GM18861 (cell line): ENCODE results near the gene UBAP1L.
"Not testable (repeated sequence)": the region's sequence is repeated elsewhere in the genome, so short reads cannot be mapped to it uniquely, and the experiment has no call there.

Experiments used
- ATAC-seq: cut with Tn5 transposase; IDR thresholded peaks from one replicate; pipeline ENCODE4 v1.9.1; 2021; ENCODE audit not compliant: unreplicated experiment

The UBAP1L gene

DNA sequence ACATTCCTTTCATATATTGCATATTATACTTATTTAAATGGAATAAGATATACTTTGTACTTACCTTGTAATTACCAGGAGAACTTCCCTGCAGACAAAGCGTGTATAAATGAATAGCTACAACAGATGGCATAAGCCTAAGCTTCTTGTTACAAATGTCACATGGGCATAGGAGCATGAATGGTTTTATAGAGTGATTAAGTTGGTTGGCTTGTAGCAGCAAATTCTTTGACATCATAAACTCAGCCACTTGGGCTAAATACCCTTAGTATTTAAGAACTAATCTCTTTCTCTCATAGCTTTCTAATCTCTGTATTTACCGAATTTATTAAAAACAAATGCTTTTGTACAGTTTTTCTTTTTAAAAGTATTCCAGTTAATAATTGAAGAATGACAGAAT is at the start of gene UBAP1L:
UBAP1L (minus strand) TSS at position 115 of the 400 bp plus-strand sequence. CDS start 8,985 bp downstream, outside the sequence.
- ATAC-seq = no peak

DNA sequence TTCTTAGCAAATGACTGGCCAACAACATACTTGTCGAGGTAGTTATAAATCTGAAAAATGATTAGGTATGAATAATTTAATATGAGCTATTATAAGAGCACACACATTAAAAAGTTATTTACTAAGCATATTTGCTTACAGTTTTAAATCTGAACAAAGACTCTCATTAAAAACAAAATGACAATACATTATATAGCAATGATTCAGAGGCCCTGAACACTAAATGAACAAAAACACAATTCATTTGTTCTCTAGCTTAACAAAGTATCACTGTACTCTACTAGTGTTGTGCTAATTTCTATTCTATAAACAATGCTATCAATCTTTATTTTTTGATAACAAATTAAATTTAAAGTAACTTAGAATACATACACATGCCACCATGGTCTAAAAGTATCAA is 49.1 kb upstream of the UBAP1L start:
- no peak for ATAC-seq

DNA sequence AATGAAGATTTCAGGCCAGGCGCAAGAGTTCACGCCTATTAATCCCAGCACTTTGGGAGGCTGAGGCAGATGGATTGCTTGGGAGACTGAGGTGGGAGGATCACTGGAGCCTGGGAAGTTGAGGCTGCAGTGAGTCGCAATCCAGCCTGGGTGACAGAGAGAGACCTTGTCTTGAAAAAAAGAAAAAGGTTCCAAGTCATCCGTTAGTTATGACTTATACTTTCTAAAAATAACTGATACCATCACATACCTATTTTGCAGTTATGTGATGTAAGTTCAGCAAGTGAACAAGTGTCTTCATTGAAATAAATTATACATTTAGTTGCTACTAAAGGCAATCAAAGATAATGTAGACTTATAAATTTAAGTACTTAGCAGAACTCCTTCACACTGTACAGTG is 48.0 kb upstream of the UBAP1L start:
- no peak for ATAC-seq

DNA sequence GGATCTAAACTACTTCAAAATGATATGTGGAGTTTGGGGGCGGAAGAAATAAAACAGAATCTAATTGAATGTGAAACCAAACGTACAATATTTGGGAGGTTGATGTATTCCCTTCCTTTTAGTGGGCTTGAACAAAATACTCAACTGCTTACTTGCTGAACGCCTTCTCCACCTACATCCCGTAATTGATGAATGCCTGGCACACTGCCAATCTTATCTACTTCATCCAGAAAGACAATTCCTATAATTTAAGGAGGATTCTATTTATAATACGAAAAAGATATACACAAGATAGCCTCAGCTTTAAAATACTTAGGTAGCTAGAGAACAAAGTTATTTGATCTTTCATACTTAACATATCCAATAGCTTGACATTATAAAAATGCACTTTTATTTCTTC is 41.7 kb upstream of the UBAP1L start:
- ATAC-seq = no peak

DNA sequence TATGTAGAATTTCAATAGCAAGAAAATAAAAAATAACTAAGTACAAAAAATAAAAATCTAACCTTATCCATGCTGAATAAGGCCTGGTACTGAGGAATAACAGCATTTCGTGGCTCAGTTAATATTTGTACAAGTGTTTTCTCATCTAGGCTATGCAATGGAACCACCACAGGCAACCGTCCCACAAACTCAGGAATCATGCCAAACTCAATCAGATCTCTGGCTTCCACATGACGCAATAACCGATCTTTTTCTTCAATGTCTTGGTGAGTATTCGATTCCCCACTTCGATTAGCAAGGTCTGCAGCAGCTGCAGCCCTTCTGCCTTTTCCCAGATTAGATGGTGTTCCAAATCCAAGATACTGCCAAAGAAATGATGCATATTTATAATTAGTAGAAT is 39.7 kb upstream of the UBAP1L start:
- ATAC-seq = no peak

DNA sequence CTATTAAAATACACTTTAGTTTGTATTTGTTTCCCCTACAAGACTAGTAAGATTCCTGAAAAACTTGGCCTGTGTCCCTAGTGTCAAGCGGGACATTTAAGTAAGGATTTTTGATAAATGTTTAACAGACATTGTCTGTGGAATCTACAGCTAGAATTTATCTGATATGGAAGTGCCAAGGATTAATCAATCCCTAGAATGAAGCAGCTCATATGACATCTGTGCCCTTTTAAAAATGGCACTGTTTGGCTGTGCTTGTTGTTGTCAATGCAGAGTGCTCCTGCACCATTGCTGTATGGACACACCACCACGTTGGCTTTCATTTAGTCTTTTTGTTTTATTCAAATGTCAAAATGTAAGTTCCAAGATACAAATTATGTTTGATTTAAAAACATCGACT is 32.9 kb upstream of the UBAP1L start:
- no peak for ATAC-seq

DNA sequence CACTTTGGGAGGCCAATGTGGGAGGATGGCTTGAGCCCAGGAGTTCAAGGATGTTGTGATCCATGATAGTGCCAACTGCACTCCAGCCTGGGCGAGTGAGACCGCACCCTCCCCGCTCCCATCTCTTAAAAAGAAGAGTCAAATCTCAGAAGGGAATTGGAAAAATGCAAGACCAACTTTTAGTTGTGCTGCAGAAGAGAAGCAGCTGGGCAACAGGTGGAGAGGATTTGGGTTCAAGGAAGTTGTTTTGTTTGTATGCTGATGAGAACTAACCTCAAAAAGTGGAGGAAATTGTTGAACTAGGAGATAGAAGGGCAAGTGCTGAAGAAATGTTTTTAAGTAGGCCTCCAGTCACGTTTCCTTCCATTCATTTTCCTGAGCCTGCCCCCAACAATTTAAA is 31.4 kb upstream of the UBAP1L start:
- no peak for ATAC-seq

DNA sequence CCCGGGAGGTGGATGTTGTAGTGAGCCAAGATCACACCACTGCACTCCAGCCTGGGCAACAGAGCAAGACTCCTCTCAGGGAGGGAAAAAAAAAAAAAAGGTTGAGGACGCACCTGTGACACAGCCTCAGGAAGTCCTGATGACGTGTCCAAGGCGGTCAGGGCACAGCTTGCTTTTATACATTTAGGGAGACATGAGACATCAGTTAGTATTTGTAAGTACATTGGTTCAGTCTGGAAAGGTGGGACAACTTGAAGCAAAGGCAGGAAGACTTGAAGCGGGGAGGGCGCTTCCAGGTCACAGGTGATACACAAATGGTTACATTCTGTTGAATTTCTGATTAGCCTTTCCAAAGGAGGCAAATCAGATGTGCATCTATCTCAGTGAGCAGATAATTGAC is 23.6 kb upstream of the UBAP1L start:
- not testable (repeated sequence) for ATAC-seq

DNA sequence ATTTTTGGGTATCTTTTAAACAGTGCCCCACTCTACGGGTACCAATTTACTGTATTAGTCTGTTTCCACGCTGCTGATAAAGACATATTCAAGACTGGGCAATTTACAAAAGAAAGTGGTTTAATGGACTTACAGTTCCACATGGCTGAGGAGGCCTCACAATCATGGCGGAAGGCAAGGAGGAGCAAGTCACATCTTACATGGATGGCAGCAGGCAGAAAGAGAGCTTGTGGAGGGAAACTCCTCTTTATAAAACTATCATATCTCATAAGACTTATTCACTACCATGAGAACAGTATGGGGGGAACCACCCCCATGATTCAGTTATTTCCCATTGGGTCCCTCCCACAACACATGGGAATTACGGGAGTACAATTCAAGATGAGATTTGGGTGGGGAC is 22.9 kb upstream of the UBAP1L start:
- ATAC-seq = not testable (repeated sequence)

DNA sequence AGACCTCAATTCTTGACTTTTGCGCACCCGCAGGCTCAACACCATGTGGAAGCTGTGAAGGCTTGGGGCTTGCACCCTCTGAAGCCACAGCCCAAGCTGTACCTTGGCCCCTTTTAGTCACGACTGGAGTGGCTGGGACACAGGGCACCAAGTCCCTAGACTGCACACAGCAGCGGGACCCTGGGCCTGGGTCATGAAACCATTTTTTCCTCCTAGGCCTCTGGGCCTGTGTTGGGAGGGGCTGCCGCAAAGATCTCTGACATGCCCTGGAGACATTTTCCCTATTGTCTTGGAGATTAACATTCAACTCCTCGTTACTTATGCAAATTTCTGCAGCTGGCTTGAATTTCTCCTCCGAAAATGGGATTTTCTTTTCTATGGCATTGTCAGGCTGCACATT is 22.1 kb upstream of the UBAP1L start:
- ATAC-seq = not testable (repeated sequence)

DNA sequence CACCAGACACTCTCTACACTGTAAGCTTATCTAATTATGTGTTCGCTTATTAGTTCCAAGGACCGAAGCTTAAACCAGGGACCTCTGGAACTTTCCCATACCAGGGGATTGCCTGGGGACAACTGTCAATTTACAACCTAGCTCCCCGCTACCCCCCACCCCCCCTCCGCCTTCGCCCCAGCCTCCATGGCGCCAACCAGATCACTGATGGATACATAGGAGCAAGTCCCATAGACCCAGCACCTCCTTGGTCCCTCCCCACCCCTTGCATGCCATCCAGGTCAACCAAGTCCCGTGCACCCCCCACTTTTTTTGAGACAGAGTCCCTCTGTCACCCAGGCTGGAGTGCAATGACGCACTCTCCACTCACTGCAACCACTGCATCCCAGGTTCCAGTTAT is 19.5 kb upstream of the UBAP1L start:
- ATAC-seq = no peak

DNA sequence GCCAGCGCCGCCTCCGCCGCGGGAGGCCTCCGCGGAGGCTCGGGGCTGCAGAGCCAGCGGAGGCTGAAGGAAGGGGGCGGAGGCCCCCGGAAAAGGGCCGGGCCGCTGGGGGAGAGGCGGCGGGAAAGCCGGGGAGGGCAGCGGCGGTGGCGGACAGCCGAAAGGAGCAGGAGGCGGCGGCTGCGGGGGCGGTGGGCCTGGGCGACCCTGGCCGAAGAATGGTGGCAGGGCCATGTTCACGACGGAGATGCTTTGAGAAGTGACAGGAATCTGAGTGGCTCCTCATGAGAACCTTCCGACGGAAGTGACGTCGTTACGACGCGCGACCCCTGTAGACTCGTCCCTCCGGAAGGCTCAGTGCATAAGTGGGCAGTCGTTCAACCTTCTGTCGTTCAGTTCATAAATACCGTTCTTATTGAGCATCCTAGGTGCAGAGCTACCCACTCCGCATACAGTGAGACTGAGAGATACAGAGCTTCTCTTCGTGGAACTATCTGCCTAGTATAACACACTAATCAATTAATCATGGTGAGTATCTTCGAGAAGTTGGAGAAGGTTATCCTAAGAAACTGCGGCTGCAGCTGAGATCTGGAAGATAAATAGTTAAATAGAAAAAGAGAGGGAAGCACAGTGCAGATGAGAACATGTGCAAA is 18.7 kb upstream of the UBAP1L start, which contains the start of gene PDCD7:
PDCD7 (minus strand) TSS at position 261 of the 653 bp plus-strand sequence; CDS start at position 234, 27 bp downstream.
- ATAC-seq = peak; percentile 82

DNA sequence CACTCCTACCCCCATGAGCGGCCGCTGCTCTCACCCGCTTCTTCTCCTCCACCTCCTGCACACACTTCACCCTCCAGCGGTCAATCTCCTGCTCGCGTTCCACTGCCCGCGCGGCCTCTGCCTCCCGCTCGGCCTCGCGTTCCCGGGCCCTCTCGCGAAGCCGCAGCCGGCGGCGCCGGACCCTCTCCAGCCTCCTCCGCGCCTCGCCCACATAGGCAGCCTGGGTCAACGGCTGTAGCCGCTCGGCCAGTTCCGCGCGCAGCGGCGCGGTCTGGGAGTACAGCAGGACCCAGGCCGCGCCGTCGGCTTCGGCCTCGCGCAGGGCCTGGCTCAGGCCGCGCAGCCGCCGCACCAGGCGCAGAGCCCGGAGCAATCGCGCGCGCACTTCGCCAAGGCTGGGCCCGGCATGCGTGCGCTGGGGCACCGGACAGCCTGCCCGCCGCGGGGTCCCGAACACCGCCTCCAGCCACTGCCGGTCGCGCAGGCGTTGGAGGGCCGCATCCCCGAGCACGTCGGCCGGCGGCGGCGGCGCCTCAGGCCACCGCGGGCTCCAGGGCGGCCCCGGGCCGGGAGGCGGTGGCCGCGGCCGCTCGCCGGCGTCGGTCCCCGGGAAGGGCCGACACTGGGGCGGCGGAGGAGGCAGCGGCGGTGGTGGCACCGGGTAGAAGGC is 18.0 kb upstream of the UBAP1L start:
- ATAC-seq = peak; percentile 30

DNA sequence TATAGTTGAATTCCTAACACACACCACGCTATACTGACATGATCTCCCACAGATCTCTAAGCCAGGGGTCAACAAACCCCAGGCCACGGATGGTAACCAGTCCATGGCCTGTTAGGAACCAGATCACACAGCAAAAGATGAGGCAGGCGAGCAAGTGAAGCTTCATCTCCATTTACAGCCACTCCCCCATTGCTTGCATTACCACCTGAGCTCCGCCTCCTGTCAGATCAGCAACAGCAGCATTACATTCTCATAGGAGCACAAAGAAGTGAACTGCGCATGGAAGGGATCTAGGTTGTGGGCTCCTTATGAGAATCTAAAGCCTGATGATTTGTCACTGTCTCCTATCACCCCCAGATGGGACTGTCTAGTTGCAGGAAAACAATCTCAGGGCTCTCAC is 15.9 kb upstream of the UBAP1L start:
- no peak for ATAC-seq

DNA sequence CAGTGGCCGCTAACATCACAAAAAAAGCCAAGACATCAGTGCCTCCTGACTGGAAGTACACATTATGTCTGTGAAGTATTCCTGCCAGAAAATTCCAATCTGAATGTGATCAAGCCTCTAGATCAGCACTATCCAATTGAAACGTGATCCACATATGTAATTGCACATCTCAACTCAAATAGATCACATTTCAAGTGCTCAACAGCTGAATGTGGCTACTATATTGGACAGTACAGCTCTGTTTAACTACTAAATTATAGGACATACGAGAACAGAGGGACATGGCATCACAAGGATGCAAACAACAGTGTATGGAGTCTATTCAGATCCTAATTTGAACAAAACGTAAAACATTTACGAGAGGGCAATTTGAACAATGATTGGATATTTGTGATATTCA is 542 bp upstream of the UBAP1L start:
- no peak for ATAC-seq

DNA sequence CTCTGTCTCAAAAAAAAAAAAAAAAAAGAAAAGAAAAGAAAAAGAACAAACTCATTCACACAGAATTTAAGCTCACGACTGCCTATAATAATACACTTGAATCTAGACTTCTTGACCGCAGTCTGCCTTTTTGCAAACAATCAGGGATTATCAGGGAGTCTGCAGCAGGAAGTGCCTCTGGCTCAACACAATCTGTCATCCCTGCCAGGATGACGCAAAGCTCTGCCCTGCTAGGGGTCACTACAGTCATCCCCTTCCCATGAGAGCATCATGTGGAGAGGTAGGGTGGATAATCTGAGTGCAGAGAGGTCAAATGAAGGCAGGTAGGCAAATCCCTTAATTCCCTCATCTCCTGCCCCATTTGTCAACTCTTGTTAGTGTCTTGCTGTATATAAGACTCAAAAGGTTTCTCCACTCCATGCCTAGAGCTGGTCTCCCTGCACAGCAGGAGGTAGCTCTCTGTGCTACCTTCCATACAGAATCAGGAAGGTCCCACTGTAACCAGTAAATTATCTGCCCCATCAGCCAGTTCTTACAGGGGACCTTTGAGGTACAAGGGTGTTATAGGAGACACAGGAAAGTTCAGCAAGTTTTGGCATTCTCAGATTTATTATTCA is 4.2 kb downstream of the UBAP1L start:
- ATAC-seq = no peak

DNA sequence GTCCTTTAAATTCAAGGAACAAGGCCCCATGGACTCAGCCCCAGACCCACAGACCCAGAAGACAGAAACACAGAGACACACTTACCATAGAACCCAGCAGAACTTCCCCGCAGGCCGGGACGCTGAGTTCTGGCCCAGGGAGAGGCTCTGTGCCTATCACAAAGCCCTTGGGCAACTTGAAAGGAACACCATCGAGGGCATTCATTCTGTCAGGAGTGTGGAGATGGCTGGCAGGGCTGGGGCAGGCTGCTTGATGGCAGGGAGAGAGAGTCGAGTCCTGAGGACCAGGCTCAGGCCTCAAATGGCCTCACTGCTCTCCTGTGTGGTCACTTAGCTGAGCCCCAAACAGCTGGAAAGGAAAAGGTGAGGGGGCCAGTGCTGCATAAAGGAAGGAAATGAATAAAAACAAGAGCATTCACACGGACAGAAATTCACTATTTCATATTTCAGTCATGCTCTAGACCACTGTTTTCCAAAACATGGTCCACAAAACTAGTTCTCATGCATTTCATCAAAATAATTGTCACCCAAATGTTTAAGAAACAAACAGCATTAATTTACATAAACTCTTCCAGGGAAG is 8.9 kb downstream of the UBAP1L start:
- no peak for ATAC-seq

DNA sequence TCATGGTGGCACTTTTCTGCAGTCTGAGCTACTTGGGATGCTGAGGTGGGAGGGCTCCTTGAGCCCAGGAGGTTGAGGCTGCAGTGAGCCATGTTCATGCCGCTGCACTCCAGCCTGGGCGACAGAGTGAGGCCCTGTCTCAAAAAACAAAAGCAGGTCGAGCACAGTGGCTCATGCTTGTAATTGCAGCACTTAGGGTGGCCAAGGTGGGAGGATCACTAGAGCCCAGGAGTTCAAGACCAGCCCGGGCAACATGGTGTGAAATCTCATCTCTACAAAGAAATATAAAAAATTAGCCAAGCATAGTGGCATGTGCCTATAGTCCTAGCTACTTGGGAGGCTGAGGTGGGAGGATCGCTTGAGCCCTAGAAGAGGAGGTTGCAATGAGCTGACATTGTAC is 10.0 kb downstream of the UBAP1L start:
- no peak for ATAC-seq

DNA sequence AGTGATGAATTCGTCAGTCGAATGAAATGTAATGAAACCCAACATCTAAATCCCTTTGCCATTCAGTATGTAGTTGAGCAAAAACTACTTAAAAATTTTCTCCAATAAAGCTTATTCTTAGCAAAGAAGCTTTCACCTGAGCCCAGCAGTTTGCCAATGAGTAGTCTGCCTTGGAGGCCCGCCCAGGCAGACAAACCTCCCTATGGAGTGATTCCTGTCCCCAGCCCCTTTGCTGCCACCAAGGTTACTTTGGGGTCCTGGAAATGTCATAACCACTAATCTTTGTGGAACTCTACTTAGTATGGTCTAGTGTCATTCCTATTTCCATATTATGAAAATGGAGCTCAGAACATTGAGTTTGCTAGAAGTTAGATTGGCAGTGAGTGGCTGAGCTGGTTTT is 12.1 kb downstream of the UBAP1L start:
- ATAC-seq = no peak

DNA sequence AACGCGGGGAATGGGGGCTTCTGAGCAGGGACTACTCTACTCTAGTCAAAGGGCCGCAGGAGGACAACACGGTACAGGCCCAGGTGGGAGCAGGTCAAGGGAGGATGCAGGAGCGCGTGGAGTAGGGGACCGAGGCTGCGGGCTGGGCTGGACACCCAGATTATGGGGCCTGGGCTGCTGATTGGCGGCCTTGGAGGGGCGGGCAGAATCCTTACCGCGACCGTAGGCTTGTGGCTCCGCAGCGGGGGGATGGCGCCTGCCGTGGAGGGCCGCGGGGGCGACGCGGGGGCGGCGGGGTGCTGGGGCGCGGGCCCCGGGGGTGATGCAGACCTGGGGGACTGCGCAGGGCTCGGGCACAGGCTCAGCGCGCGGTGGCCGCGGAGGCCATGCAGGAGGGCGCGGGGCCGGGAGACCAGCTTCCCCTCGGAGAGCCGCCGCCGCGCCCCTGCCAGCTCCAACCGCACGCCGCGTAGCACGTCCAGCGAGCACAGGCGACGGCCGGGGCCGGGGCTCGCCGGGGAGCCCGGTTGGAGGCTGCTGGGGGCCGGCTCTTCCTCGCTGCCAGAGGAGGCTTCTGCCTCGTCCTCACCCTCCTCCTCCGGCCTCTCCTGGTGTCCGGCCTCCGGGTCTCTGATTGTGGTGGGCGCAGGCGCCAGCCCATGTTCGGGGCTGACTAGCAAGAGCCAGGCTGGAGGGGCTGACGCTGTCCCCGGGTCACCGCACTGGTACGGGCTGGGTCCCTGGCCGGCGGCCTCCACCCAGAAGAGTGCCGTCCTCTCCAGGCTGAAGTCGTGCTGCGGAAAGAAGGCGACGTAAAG is 12.9 kb downstream of the UBAP1L start:
- no peak for ATAC-seq

DNA sequence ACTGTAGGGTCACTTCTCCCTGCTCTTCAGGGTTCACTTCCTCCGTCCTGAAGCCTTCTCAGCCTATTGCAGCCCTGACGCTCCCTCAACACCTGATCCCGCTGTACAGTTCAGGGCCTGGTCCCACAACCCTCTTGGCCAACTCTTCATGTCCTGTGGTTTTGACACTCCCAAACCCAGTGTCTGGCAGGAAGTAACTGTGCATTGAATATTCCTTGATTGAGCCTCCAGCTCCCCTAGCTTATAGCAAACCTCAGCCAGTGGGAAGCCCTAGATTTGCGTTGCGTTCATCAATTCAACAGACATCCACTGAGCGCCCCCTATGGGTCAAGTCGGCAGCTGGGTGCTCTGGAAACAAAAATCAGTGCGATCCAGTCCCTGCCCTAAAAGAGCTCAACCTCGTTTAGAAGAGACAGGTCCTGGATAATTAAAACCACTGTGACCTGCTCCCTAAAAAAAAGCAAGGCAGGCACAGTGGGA is 13.5 kb downstream of the UBAP1L start:
- no peak for ATAC-seq
